Panc1 (cell line): ENCODE data around the gene CAMK4.

Experiments
- POLR2AphosphoS5 ChIP-seq: IDR thresholded peaks from 2 replicates; pipeline ENCODE4 v1.6.1; 2012; ENCODE audit warnings: mild to moderate bottlenecking, low read depth, low read length, moderate library complexity
- SIN3A ChIP-seq: IDR thresholded peaks from 2 replicates; pipeline ENCODE4 v1.6.1; 2012; ENCODE audit warnings: low read depth, mild to moderate bottlenecking, low read length, moderate library complexity, borderline replicate concordance; ENCODE audit not compliant: insufficient read depth
- TF ChIP-seq, protein P1 (sequence below): fragments of 450-650 bp; IDR thresholded peaks from 2 replicates; pipeline ENCODE4 v1.5.1; 2017; ENCODE audit warnings: mild to moderate bottlenecking
- TF ChIP-seq, protein P2 (sequence below), 2 experiments: IDR thresholded peaks; 2 replicates each; pipeline ENCODE4 v1.6.1; 2011 to 2012; ENCODE audit warnings: low read depth in 2 of 2, control low read depth in 1 of 2, low read length in 1 of 2, mild to moderate bottlenecking in 1 of 2, moderate library complexity in 1 of 2; ENCODE audit not compliant: insufficient read depth in 1 of 2

DNA sequence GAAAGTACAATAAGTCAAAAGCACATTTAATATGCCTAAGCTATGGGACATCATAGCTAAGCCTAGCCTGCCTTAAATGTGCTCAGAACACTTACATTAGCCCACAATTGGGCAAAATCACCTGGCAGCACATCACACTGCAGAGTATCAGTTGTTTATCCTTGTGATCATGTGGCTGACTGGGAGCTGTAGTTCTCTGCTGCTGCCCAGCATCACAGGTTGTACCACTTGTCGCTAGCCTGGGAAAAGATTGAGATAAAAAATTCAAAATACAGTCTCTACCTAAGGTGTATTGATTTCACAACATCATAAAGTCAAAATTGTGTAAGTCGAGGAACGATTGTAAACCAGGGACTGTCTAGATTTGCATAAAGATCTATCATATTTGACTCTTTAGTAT, 58.6 kb downstream of the CAMK4 start:
- TF ChIP-seq, protein P1, sequence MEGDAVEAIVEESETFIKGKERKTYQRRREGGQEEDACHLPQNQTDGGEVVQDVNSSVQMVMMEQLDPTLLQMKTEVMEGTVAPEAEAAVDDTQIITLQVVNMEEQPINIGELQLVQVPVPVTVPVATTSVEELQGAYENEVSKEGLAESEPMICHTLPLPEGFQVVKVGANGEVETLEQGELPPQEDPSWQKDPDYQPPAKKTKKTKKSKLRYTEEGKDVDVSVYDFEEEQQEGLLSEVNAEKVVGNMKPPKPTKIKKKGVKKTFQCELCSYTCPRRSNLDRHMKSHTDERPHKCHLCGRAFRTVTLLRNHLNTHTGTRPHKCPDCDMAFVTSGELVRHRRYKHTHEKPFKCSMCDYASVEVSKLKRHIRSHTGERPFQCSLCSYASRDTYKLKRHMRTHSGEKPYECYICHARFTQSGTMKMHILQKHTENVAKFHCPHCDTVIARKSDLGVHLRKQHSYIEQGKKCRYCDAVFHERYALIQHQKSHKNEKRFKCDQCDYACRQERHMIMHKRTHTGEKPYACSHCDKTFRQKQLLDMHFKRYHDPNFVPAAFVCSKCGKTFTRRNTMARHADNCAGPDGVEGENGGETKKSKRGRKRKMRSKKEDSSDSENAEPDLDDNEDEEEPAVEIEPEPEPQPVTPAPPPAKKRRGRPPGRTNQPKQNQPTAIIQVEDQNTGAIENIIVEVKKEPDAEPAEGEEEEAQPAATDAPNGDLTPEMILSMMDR, result no peak
- TF ChIP-seq, protein P2, sequence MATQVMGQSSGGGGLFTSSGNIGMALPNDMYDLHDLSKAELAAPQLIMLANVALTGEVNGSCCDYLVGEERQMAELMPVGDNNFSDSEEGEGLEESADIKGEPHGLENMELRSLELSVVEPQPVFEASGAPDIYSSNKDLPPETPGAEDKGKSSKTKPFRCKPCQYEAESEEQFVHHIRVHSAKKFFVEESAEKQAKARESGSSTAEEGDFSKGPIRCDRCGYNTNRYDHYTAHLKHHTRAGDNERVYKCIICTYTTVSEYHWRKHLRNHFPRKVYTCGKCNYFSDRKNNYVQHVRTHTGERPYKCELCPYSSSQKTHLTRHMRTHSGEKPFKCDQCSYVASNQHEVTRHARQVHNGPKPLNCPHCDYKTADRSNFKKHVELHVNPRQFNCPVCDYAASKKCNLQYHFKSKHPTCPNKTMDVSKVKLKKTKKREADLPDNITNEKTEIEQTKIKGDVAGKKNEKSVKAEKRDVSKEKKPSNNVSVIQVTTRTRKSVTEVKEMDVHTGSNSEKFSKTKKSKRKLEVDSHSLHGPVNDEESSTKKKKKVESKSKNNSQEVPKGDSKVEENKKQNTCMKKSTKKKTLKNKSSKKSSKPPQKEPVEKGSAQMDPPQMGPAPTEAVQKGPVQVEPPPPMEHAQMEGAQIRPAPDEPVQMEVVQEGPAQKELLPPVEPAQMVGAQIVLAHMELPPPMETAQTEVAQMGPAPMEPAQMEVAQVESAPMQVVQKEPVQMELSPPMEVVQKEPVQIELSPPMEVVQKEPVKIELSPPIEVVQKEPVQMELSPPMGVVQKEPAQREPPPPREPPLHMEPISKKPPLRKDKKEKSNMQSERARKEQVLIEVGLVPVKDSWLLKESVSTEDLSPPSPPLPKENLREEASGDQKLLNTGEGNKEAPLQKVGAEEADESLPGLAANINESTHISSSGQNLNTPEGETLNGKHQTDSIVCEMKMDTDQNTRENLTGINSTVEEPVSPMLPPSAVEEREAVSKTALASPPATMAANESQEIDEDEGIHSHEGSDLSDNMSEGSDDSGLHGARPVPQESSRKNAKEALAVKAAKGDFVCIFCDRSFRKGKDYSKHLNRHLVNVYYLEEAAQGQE (IDR thresholded peaks at IDR 0.05; ENCODE audit: insufficient read depth in 1 of 2, low read depth in 2 of 2, low read length in 1 of 2), result no peak
- no peak for TF ChIP-seq SIN3A
- TF ChIP-seq POLR2AphosphoS5, result no peak
